Activated CD4-positive, alpha-beta T cell treated with anti-CD3 and anti-CD28 coated beads, Interleukin-2, amount 50 U/mL, for 4 hours (primary cell): ENCODE measurements around the gene PHLDB3.
A peak's percentile ranks its signal among the peaks of the same experiment; 100 is the strongest.
"Not testable (repeated sequence)": the region's sequence is repeated elsewhere in the genome, so short reads cannot be mapped to it uniquely, and the experiment has no call there.

Experiments
- DNase-seq, 2 experiments: peaks; one replicate each; pipeline ENCODE4 v3.0.0-alpha.2; 2020

The PHLDB3 gene

GRCh38 chr19:43439032-43439708 is 65.4 kb downstream of the PHLDB3 start:
- peak; percentile 25 to 27 for DNase-seq

- peak in 1 of 2 experiments; percentile 13 for DNase-seq
Measured at GRCh38 chr19:43438291-43439031, 66.1 kb downstream of the PHLDB3 start.

GRCh38 chr19:43437712-43438111 is 66.8 kb downstream of the PHLDB3 start:
- no peak for DNase-seq

- not testable (repeated sequence) for DNase-seq
Measured at GRCh38 chr19:43437284-43437683, 67.3 kb downstream of the PHLDB3 start.

GRCh38 chr19:43435775-43436174 is 68.8 kb downstream of the PHLDB3 start:
- DNase-seq, result no peak

GRCh38 chr19:43433689-43434088 is 70.9 kb downstream of the PHLDB3 start:
- no peak for DNase-seq

- DNase-seq, result no peak
Measured at GRCh38 chr19:43433358-43433673, 71.2 kb downstream of the PHLDB3 start.

GRCh38 chr19:43430976-43431375 is 73.6 kb downstream of the PHLDB3 start:
- DNase-seq, result no peak

- DNase-seq, result no peak
Measured at GRCh38 chr19:43430142-43430710, 74.3 kb downstream of the PHLDB3 start.

- DNase-seq, result no peak
Measured at GRCh38 chr19:43429395-43429794, 75.2 kb downstream of the PHLDB3 start.

GRCh38 chr19:43425567-43426392 is 78.8 kb downstream of the PHLDB3 start:
- DNase-seq, result no peak
